ENCODE results near the gene CD93. TPM values are rescaled to one million over a fixed set of nuclear protein-coding genes. Genes with fewer than 3 reads are reported as not detected.

The CD93 gene
- polyA plus RNA-seq (2013, experiment 1 of 2): 0.01 TPM
- 0.01 TPM for polyA plus RNA-seq (2013, experiment 2 of 2)

- no peaks in the 10 kb centered on the region for H3K36me3 ChIP-seq (ENCODE audit: control insufficient read depth in 1 of 2, insufficient read depth in 2 of 2, low read depth in 1 of 2, low read length in 2 of 2)
- H3K9ac ChIP-seq (ENCODE audit: low read length): no peak within 1 kb of the TSS
- H3K4me2 ChIP-seq (ENCODE audit: low read length, poor library complexity, severe bottlenecking): no peak within 1 kb of the TSS
- no peak within 1 kb of the TSS for H3K14ac ChIP-seq (ENCODE audit: low read length in 2 of 2)
- no peak within 1 kb of the TSS for H3K27ac ChIP-seq (ENCODE audit: low read length, poor library complexity, severe bottlenecking)
- peak within 1 kb of the TSS; percentile 2 for H2AFZ ChIP-seq (ENCODE audit: low read depth, low read length)
- H4K91ac ChIP-seq (ENCODE audit: low read length): no peak within 1 kb of the TSS
- no peak within 1 kb of the TSS for H3K4ac ChIP-seq (ENCODE audit: low read depth in 1 of 2, low read length in 2 of 2)
- no peak within 1 kb of the TSS for H4K8ac ChIP-seq (ENCODE audit: low read length)
- no peak for DNase-seq
- no peaks in the 10 kb centered on the region for H3K9me3 ChIP-seq (ENCODE audit: control insufficient read depth, low read length)
- H3K4me3 ChIP-seq (ENCODE audit: insufficient read depth in 1 of 2, low read depth in 1 of 2, low read length in 2 of 2): no peak within 1 kb of the TSS
- no peak within 1 kb of the TSS for H2BK5ac ChIP-seq (ENCODE audit: low read depth, low read length, poor library complexity, severe bottlenecking)
- no peak within 1 kb of the TSS for H3K18ac ChIP-seq (ENCODE audit: low read depth in 1 of 2, low read length in 2 of 2)
- H3K27me3 ChIP-seq (ENCODE audit: control insufficient read depth in 1 of 2, insufficient read depth in 1 of 2, low read length in 2 of 2): peaks cover 3 to 8% of the 10 kb centered on the region in 2 experiments
- H2BK120ac ChIP-seq (ENCODE audit: low read depth, low read length): no peak within 1 kb of the TSS
- H2BK15ac ChIP-seq (ENCODE audit: low read depth, poor library complexity, severe bottlenecking): no peak within 1 kb of the TSS
- 78% methylated on average over 27 of the region's 28 CpGs for WGBS
- peaks cover 2% of the 10 kb centered on the region for H3K4me1 ChIP-seq (ENCODE audit: control insufficient read depth, insufficient read depth, low read depth, low read length)
- no peaks in the 10 kb centered on the region for H3K79me1 ChIP-seq (replicated peaks; ENCODE audit: low read length, poor library complexity, severe bottlenecking)
- no peak within 1 kb of the TSS for H2BK12ac ChIP-seq (ENCODE audit: low read length in 2 of 2)
- no peak within 1 kb of the TSS for H3K23ac ChIP-seq (ENCODE audit: low read length in 2 of 2)
- no peak within 1 kb of the TSS for H2AK5ac ChIP-seq (ENCODE audit: low read length, severe bottlenecking)
These were observed at the start of gene CD93 for GRCh38 chr20:23086056-23086566. Gene CD93 (minus strand): TSS chr20:23086324. CDS start chr20:23086192, 132 bp downstream.

GRCh38 chr20:23133560-23133998 lies 47.5 kb upstream of the CD93 start:
- Histone ChIP-seq H3K27ac (ENCODE audit: low read length, poor library complexity, severe bottlenecking) (no peak overlapping the region), H3K14ac (ENCODE audit: low read length in 2 of 2) (no peak overlapping the region), H2AFZ (ENCODE audit: low read depth, low read length) (no peak overlapping the region), H2BK120ac (ENCODE audit: low read depth, low read length) (no peak overlapping the region), H3K4me1 (ENCODE audit: control insufficient read depth, insufficient read depth, low read depth, low read length) (peaks cover 5% of the 10 kb centered on the region), H2BK15ac (ENCODE audit: low read depth, poor library complexity, severe bottlenecking) (no peak overlapping the region), H3K36me3 (ENCODE audit: control insufficient read depth in 1 of 2, insufficient read depth in 2 of 2, low read depth in 1 of 2, low read length in 2 of 2) (no peaks in the 10 kb centered on the region), H3K23ac (ENCODE audit: low read length in 2 of 2) (no peak overlapping the region), H3K4me3 (ENCODE audit: insufficient read depth in 1 of 2, low read depth in 1 of 2, low read length in 2 of 2) (no peak overlapping the region), H2BK5ac (ENCODE audit: low read depth, low read length, poor library complexity, severe bottlenecking) (no peak overlapping the region), H3K9ac (ENCODE audit: low read length) (no peak overlapping the region), H3K27me3 (ENCODE audit: control insufficient read depth in 1 of 2, insufficient read depth in 1 of 2, low read length in 2 of 2) (no peaks in the 10 kb centered on the region), H3K18ac (ENCODE audit: low read depth in 1 of 2, low read length in 2 of 2) (no peak overlapping the region), H3K9me3 (ENCODE audit: control insufficient read depth, low read length) (no peaks in the 10 kb centered on the region), H2BK12ac (ENCODE audit: low read length in 2 of 2) (no peak overlapping the region), H4K8ac (ENCODE audit: low read length) (no peak overlapping the region), H3K79me1 (replicated peaks; ENCODE audit: low read length, poor library complexity, severe bottlenecking) (no peaks in the 10 kb centered on the region), H3K4me2 (ENCODE audit: low read length, poor library complexity, severe bottlenecking) (no peak overlapping the region), H2AK5ac (ENCODE audit: low read length, severe bottlenecking) (no peak overlapping the region), H4K91ac (ENCODE audit: low read length) (no peak overlapping the region), H3K4ac (ENCODE audit: low read depth in 1 of 2, low read length in 2 of 2) (no peak overlapping the region)
- no peak for DNase-seq
- WGBS: 88% methylated on average over 8 of the region's 8 CpGs

- H3K4me2 ChIP-seq (ENCODE audit: low read length, poor library complexity, severe bottlenecking): no peak overlapping the region
These were observed 46.9 kb upstream of the CD93 start for GRCh38 chr20:23132930-23133559.

GRCh38 chr20:23132293-23132929 lies 46.3 kb upstream of the CD93 start:
- Histone ChIP-seq H3K9me3 (ENCODE audit: control insufficient read depth, low read length) (no peaks in the 10 kb centered on the region), H3K4me1 (ENCODE audit: control insufficient read depth, insufficient read depth, low read depth, low read length) (peaks cover 5% of the 10 kb centered on the region), H2AFZ (ENCODE audit: low read depth, low read length) (no peak overlapping the region), H3K18ac (ENCODE audit: low read depth in 1 of 2, low read length in 2 of 2) (no peak overlapping the region), H2BK120ac (ENCODE audit: low read depth, low read length) (no peak overlapping the region), H3K27ac (ENCODE audit: low read length, poor library complexity, severe bottlenecking) (no peak overlapping the region), H3K4me2 (ENCODE audit: low read length, poor library complexity, severe bottlenecking) (no peak overlapping the region), H3K9ac (ENCODE audit: low read length) (no peak overlapping the region), H3K4ac (ENCODE audit: low read depth in 1 of 2, low read length in 2 of 2) (no peak overlapping the region), H4K91ac (ENCODE audit: low read length) (peak overlapping the region; percentile 37), H3K27me3 (ENCODE audit: control insufficient read depth in 1 of 2, insufficient read depth in 1 of 2, low read length in 2 of 2) (no peaks in the 10 kb centered on the region), H3K79me1 (replicated peaks; ENCODE audit: low read length, poor library complexity, severe bottlenecking) (no peaks in the 10 kb centered on the region), H2BK12ac (ENCODE audit: low read length in 2 of 2) (peak overlapping the region in 1 of 2 experiments; percentile 57), H3K4me3 (ENCODE audit: insufficient read depth in 1 of 2, low read depth in 1 of 2, low read length in 2 of 2) (no peak overlapping the region), H4K8ac (ENCODE audit: low read length) (no peak overlapping the region), H2BK5ac (ENCODE audit: low read depth, low read length, poor library complexity, severe bottlenecking) (no peak overlapping the region), H2AK5ac (ENCODE audit: low read length, severe bottlenecking) (no peak overlapping the region), H3K23ac (ENCODE audit: low read length in 2 of 2) (no peak overlapping the region), H2BK15ac (ENCODE audit: low read depth, poor library complexity, severe bottlenecking) (peak overlapping the region; percentile 85), H3K14ac (ENCODE audit: low read length in 2 of 2) (no peak overlapping the region), H3K36me3 (ENCODE audit: control insufficient read depth in 1 of 2, insufficient read depth in 2 of 2, low read depth in 1 of 2, low read length in 2 of 2) (no peaks in the 10 kb centered on the region)
- no peak for DNase-seq
- WGBS: 81% methylated on average over 14 of the region's 14 CpGs

More at GRCh38 chr20:23132930-23133559, 46.9 kb upstream of the CD93 start:
- no peak overlapping the region for H2BK120ac ChIP-seq (ENCODE audit: low read depth, low read length)
- WGBS: 92% methylated on average over 6 of the region's 7 CpGs
- H3K14ac ChIP-seq (ENCODE audit: low read length in 2 of 2): no peak overlapping the region
- no peaks in the 10 kb centered on the region for H3K79me1 ChIP-seq (replicated peaks; ENCODE audit: low read length, poor library complexity, severe bottlenecking)
- H3K36me3 ChIP-seq (ENCODE audit: control insufficient read depth in 1 of 2, insufficient read depth in 2 of 2, low read depth in 1 of 2, low read length in 2 of 2): no peaks in the 10 kb centered on the region
- no peak overlapping the region for H2BK5ac ChIP-seq (ENCODE audit: low read depth, low read length, poor library complexity, severe bottlenecking)
- no peak overlapping the region for H2AK5ac ChIP-seq (ENCODE audit: low read length, severe bottlenecking)
- H3K9me3 ChIP-seq (ENCODE audit: control insufficient read depth, low read length): no peaks in the 10 kb centered on the region
- H3K4me1 ChIP-seq (ENCODE audit: control insufficient read depth, insufficient read depth, low read depth, low read length): peaks cover 5% of the 10 kb centered on the region
- H3K9ac ChIP-seq (ENCODE audit: low read length): no peak overlapping the region
- H3K27me3 ChIP-seq (ENCODE audit: control insufficient read depth in 1 of 2, insufficient read depth in 1 of 2, low read length in 2 of 2): no peaks in the 10 kb centered on the region
- no peak overlapping the region for H3K4me3 ChIP-seq (ENCODE audit: insufficient read depth in 1 of 2, low read depth in 1 of 2, low read length in 2 of 2)
- H4K91ac ChIP-seq (ENCODE audit: low read length): no peak overlapping the region
- no peak overlapping the region for H3K4ac ChIP-seq (ENCODE audit: low read depth in 1 of 2, low read length in 2 of 2)
- H3K23ac ChIP-seq (ENCODE audit: low read length in 2 of 2): no peak overlapping the region
- peak overlapping the region in 1 of 2 experiments; percentile 35 for H2BK12ac ChIP-seq (ENCODE audit: low read length in 2 of 2)
- no peak overlapping the region for H3K27ac ChIP-seq (ENCODE audit: low read length, poor library complexity, severe bottlenecking)
- H3K18ac ChIP-seq (ENCODE audit: low read depth in 1 of 2, low read length in 2 of 2): no peak overlapping the region
- H2BK15ac ChIP-seq (ENCODE audit: low read depth, poor library complexity, severe bottlenecking): no peak overlapping the region
- H2AFZ ChIP-seq (ENCODE audit: low read depth, low read length): no peak overlapping the region
- DNase-seq: no peak
- H4K8ac ChIP-seq (ENCODE audit: low read length): no peak overlapping the region

All from mesenchymal stem cell (in vitro differentiated cells and primary cell).